ENCODE results near the gene HDAC5. TPM values are rescaled to one million over a fixed set of nuclear protein-coding genes. Genes with fewer than 3 reads are reported as not detected.
A peak's percentile ranks its signal among the peaks of the same experiment; 100 is the strongest.
"Not testable (repeated sequence)": the region's sequence is repeated elsewhere in the genome, so short reads cannot be mapped to it uniquely, and the experiment has no call there.

Gene HDAC5
- 143 and 298 TPM in 2 replicates for total RNA-seq (2014; rRNA removed; shearing (Covaris generic))

DNA sequence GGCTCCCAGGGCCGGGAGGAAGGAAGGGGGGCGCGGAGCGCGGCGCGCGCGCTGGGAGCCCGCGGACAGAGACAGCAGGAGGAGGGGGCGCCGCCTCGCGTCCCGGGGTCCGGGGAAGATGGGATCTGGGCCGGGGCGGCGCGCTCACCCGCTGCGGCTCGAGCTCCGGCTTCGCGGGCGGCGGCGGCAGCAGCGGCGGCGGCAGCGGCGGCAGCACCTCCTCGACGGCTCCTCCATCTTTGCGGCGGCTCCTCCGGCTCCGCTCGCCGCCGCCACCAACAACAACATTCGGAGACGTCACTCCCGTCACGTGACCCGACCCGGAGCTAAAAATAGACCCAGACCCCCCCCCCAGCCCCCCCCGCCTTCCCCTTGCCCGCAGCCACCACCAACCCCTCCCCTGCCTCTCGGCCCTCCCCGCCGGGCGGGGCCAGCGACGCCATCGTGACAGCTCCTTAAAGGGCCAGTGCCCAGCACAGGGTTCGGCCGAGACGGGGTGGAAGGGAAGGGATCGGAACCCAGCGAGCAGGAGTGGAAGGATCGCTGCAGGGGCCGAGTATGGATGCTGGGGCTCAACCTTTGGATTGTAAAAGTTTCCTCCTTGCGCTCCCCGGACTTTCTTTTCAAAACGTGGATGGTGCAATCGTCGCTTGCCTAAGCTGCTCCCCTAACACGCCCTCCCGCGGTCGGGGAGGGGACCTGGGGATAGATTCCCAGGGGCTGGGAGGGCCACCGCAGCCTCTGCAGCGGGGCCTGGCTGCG, at the start of gene HDAC5:
HDAC5 (minus strand) TSS at position 286 of the 762 bp plus-strand sequence. CDS start 6,126 bp downstream, outside the sequence.
- DNase-seq (ENCODE audit: low read depth in 1 of 2, low spot score in 2 of 2): peak; percentile 98
- H3K36me3 ChIP-seq: peaks cover 6% of the 10 kb centered on the region
- no peaks in the 10 kb centered on the region for H3K9me3 ChIP-seq (replicated peaks)
- H3K27me3 ChIP-seq (replicated peaks): no peaks in the 10 kb centered on the region
- peaks cover 31% of the 10 kb centered on the region for H3K4me1 ChIP-seq (replicated peaks)
- peak within 1 kb of the TSS; percentile 99 for H3K4me3 ChIP-seq
- H3K27ac ChIP-seq: peak within 1 kb of the TSS; percentile 68

DNA sequence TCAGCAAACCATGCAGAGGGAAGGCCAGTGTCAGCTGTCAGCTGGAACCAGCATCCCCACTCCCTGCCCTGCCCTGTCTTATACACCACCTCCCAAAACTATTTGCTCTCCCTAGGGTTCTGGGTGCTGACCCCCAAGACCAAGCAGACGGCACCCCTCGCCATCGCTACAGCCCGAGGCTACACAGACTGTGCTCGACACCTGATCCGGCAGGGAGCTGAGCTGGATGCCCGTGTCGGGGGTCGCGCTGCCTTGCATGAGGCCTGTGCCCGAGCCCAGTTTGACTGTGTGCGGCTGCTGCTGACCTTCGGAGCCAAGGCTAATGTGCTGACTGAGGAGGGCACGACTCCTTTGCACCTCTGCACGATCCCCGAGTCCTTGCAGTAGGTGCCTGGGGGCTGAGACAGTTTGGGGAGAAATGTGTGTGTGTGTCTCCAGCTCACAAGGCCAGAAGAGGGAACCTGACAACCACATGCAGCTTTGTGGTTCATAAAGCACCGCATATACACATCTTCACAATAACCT, 48.6 kb upstream of the HDAC5 start:
- no peak overlapping the region for H3K27ac ChIP-seq
- no peak for DNase-seq (ENCODE audit: low read depth in 1 of 2, low spot score in 2 of 2)
- no peaks in the 10 kb centered on the region; the same call in 1 of the 2 replicates for H3K9me3 ChIP-seq (replicated peaks)
- H3K4me3 ChIP-seq: no peak overlapping the region
- peaks cover 25% of the 10 kb centered on the region for H3K36me3 ChIP-seq
- H3K27me3 ChIP-seq (replicated peaks): no peaks in the 10 kb centered on the region
- H3K4me1 ChIP-seq (replicated peaks): peaks cover 17% of the 10 kb centered on the region

DNA sequence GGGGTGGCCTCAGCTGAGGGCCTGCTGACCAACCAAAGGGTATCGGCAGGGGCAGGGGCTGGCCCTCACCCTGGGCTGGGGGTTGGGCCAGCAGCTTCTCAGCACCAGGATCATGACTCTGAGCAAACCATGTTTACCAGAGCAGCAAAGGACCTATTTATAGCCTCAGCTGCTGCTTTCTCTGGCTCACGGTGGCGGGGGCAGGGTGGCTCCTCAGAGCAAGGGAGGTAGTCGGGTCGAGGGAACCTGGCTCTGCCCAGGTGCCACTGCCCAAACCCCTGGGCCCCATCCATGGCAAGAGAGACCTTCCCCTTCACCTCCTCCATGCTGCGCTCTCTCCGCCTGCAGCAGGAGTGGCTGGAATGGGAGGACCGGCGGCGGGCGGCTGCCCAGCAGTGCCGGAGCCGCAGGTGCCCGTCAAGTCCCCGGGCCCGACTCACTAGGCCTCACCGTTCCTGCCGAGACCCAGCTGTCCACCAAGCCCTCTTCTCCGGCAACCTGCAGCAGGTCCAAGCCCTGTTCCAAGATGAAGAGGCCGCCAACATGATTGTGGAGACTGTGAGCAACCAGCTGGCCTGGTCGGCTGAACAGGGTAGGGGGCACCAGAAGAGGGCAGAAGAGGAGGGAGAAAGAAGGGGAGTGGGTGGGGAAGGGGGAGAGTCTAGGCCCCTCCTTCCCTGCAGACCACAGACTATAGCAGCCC, 47.2 kb upstream of the HDAC5 start, which contains the start of gene ASB16:
ASB16 (plus strand) TSS at position 206 of the 703 bp plus-strand sequence; CDS start at position 292, 86 bp downstream.
- Histone ChIP-seq H3K36me3 (peaks cover 12% of the 10 kb centered on the region), H3K27me3 (replicated peaks) (no peaks in the 10 kb centered on the region), H3K9me3 (replicated peaks) (no peaks in the 10 kb centered on the region; the same call in 1 of the 2 replicates), H3K4me1 (replicated peaks) (peaks cover 17% of the 10 kb centered on the region), H3K4me3 (no peak within 1 kb of the TSS), H3K27ac (no peak within 1 kb of the TSS)
- no peak for DNase-seq (ENCODE audit: low read depth in 1 of 2, low spot score in 2 of 2)

DNA sequence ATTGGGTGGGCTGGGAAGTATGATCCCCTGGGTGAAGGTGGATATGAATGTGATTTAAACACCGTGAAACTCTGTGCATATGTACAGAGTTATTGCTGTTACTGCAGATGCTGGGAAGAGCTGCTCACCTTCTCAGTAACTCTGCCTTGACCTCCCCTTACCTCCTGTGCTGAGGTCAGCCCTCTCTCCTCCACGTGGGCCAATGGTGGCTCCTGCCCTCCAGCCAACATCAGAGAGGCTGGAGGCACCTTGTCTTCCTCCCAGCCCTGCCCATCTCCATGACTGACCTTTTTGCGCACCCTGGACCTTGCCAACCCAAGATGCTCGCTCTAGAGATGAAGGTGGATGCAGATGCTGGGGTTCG, 46.7 kb upstream of the HDAC5 start:
- Histone ChIP-seq H3K36me3 (peaks cover 8% of the 10 kb centered on the region; the same call in 1 of the 2 replicates), H3K9me3 (replicated peaks) (no peaks in the 10 kb centered on the region; the same call in 1 of the 2 replicates), H3K4me1 (replicated peaks) (peaks cover 17% of the 10 kb centered on the region), H3K4me3 (no peak overlapping the region), H3K27ac (no peak overlapping the region), H3K27me3 (replicated peaks) (no peaks in the 10 kb centered on the region)
- no peak for DNase-seq (ENCODE audit: low read depth in 1 of 2, low spot score in 2 of 2)

DNA sequence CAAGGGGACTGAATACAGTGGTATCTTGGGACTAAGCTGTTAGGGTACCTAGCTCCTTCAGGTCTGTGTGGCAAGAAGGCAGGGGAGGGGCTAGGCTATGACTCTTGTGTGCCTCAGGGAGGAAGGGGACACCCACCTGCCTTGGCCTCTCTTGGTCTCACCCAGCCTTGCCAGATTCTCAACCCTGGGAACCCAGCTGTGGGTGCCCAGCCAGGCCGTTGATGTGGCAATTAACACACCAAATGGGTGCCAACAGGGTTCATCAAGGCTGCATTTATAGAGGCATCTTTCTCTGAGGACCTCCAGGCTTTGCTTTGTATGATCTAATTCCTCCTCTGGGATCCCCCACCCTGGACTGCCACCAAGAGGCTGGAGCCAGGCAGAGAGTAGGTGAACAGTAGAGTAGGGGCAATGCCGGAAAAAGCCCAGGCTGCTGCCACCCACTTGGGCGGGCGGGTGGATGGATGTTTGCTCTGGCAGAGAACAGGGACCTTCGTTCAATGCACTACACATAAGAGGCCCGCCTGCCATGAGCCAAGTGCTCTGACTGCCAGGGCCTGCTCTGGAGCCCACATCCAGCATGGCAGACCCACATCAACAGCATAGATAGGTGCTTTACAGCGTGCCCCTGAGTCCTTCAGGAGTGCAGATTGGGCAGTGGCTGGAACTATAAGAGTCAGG, 43.9 kb upstream of the HDAC5 start:
- no peak for DNase-seq (ENCODE audit: low read depth in 1 of 2, low spot score in 2 of 2)
- Histone ChIP-seq H3K9me3 (replicated peaks) (no peaks in the 10 kb centered on the region; the same call in 1 of the 2 replicates), H3K36me3 (peaks cover 6% of the 10 kb centered on the region; the same call in 1 of the 2 replicates), H3K4me1 (replicated peaks) (peaks cover 17% of the 10 kb centered on the region), H3K27me3 (replicated peaks) (no peaks in the 10 kb centered on the region), H3K4me3 (no peak overlapping the region), H3K27ac (no peak overlapping the region)

DNA sequence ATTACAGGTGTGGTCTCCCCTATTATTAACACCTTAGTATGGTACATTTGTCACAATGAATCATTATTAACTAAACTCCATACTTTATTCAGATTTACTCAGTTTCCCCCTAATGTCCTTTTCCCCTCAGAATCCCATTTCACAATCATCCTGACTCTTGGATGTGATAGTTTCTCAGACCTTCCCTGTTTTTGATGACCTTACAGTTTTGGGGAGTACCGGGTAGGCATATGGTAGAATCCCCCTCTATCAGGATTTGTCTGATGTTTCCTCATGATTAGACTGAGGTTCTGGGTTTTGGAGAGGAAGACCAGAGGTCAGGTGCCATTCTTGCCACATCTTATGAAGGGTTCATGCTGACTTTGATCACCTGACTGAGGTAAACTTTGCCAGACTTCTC, 41.0 kb upstream of the HDAC5 start:
- no peak overlapping the region for H3K27ac ChIP-seq
- H3K4me1 ChIP-seq (replicated peaks): peaks cover 8% of the 10 kb centered on the region
- H3K4me3 ChIP-seq: no peak overlapping the region
- H3K9me3 ChIP-seq (replicated peaks): no peaks in the 10 kb centered on the region
- DNase-seq (ENCODE audit: low read depth in 1 of 2, low spot score in 2 of 2): no peak
- no peaks in the 10 kb centered on the region for H3K27me3 ChIP-seq (replicated peaks)
- H3K36me3 ChIP-seq: peaks cover 32% of the 10 kb centered on the region

DNA sequence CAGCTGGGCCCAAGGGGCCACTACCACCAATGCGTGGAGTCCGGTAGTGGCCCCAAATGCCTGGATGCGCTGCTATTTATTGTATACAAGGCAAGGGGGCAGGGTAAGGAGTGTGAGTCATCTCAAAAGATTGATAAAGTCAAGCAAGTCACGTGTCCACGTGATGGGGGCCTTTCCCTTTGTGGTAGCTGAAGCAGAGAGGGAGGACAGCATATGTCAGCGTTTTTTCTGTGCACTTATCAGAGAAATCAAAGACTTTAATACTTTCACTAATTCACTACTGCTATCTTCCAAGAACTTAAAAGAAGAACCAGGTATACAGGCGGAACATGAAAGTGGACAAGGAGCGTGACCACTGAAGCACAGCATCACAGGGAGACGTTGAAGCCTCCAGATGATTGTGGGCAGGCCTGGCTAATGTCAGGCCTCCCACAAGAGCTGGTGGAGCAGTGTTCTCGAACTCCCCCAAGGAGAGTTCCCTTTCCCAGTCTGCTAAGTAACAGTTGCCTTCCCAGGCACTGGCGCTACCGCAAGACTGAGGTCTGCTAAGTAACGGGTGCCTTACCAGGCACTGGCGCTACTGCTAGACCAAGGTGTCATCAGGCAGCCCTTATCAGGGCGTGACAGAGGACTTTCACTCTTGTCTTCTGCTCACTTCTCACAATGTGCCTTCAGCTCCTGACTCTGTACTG, 36.2 kb upstream of the HDAC5 start:
- peaks cover 7% of the 10 kb centered on the region for H3K4me1 ChIP-seq (replicated peaks)
- no peaks in the 10 kb centered on the region for H3K27me3 ChIP-seq (replicated peaks)
- no peaks in the 10 kb centered on the region for H3K9me3 ChIP-seq (replicated peaks)
- no peak overlapping the region for H3K4me3 ChIP-seq
- DNase-seq (ENCODE audit: low read depth in 1 of 2, low spot score in 2 of 2): peak in 1 of 2 experiments; percentile 31
- H3K36me3 ChIP-seq: peaks cover 76% of the 10 kb centered on the region
- H3K27ac ChIP-seq: no peak overlapping the region

DNA sequence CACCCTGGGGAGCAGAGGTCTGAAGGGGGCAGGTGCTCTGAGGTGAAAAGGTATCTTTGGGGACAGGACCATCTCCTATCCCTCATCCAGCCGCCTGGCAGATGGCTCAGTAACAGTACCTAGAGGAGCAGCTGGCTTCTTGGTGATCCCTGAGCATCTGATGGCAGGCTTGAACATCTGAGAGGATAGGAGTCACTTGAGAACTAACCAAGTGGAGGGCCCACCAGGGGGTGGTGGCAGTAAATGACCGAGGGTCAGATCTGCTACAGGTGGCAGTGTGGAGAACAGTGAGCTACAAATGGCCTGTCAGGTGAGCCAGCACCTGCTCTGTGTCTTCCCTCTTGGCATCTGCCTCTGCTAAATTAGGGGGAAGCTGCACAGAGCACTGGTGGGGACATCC, 32.0 kb upstream of the HDAC5 start:
- Histone ChIP-seq H3K27ac (no peak overlapping the region), H3K4me1 (replicated peaks) (peaks cover 7% of the 10 kb centered on the region), H3K4me3 (no peak overlapping the region), H3K9me3 (replicated peaks) (no peaks in the 10 kb centered on the region), H3K36me3 (peaks cover 93% of the 10 kb centered on the region), H3K27me3 (replicated peaks) (no peaks in the 10 kb centered on the region)
- DNase-seq (ENCODE audit: low read depth in 1 of 2, low spot score in 2 of 2): no peak

DNA sequence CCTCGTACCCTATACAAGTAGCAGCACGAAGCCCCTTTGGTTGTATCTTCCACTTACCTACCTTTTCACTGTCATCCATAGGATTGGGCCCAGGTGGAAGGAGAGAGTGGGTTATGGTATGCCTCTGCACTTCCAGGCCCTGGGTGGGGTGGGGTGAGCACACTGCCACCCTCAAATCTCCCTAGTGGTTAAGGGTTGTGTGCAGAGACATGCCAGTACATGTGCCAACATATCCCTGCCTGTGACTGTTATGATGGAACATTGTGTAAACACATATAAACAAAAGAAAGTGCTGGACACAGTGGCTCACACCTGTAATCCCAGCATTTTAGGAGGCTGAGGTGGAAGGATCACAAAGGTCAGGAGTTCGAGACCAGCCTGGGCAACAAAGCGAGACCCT, 29.4 kb upstream of the HDAC5 start:
- Histone ChIP-seq H3K4me1 (replicated peaks) (no peaks in the 10 kb centered on the region), H3K9me3 (replicated peaks) (no peaks in the 10 kb centered on the region), H3K4me3 (no peak overlapping the region), H3K27ac (no peak overlapping the region), H3K36me3 (peaks cover 93% of the 10 kb centered on the region), H3K27me3 (replicated peaks) (no peaks in the 10 kb centered on the region)
- no peak for DNase-seq (ENCODE audit: low read depth in 1 of 2, low spot score in 2 of 2)

DNA sequence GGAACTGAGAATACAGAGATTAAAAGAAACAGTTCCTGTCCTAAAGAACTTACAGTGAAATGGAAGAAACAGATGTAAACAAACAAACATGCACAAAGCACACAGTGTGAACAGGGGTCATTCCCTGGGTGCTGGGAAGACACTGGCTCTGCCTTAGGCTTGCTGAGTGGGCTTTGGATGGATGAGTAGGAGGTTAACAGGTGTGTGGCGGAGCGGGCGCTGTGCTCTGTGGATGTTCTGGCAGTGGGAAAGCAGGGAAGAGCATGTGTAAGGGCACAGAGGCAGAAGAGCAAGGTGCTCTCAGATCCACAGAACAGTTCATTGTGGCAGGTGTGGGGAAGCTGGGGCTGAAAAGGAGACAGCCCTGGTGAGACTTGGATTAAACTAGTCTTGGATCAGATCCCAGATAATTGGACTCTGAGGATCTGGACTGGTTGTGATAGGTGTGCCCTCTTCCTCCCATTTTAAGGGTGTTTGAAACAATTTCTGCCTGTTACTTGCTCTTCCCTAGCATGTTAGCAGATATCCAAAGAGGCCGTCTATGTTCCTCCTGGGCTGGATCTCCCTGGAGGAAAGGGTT, 26.4 kb upstream of the HDAC5 start:
- H3K36me3 ChIP-seq: peaks cover 95% of the 10 kb centered on the region
- H3K27me3 ChIP-seq (replicated peaks): no peaks in the 10 kb centered on the region
- H3K27ac ChIP-seq: no peak overlapping the region
- no peak overlapping the region for H3K4me3 ChIP-seq
- H3K9me3 ChIP-seq (replicated peaks): no peaks in the 10 kb centered on the region
- peaks cover 11% of the 10 kb centered on the region for H3K4me1 ChIP-seq (replicated peaks)
- DNase-seq (ENCODE audit: low read depth in 1 of 2, low spot score in 2 of 2): no peak

DNA sequence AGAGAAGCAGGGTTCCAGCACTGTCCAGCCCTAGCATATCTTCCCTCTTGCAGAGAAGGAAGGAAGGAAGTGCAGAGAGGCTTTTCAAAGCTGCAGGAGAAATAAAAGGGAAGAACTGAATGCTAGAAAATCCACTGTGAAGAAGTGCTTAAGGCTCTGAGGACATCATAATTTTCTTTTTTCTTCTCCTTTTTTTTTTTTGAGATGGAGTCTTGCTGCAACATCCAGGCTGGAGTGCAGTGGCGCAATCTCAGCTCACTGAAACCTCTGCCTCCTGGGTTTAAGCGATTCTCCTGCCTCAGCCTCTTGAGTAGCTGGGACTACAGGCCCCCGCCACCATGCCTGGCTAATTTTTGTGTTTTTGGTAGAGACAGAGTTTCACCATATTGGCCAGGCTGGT, 25.6 kb upstream of the HDAC5 start:
- peaks cover 19% of the 10 kb centered on the region for H3K4me1 ChIP-seq (replicated peaks)
- not testable (repeated sequence) for H3K9me3 ChIP-seq (replicated peaks); H3K27me3 ChIP-seq (replicated peaks); H3K27ac ChIP-seq; H3K4me3 ChIP-seq; DNase-seq (ENCODE audit: low read depth in 1 of 2, low spot score in 2 of 2)
- peaks cover 91% of the 10 kb centered on the region for H3K36me3 ChIP-seq

DNA sequence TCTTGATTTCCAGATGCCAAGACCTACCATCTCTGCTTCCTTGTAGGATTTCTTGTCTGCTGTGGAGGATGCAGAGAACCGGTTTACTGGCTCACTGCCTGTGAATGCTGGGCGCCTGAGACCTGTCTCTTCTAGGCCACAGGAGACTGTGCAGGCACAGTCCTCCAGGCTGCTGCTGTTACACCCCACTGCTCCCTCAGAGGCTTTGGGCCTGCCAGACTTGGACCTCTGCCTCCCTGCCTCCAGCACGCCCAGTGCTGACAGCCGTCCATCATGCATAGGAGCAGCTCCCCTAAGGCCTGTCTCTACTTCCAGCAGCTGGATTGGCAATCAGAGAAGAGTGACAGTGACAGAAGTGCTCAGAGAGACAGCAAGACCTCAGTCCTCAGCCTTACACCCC, 24.4 kb upstream of the HDAC5 start:
- H3K36me3 ChIP-seq: peaks cover 79% of the 10 kb centered on the region
- no peak for DNase-seq (ENCODE audit: low read depth in 1 of 2, low spot score in 2 of 2)
- no peaks in the 10 kb centered on the region for H3K9me3 ChIP-seq (replicated peaks)
- H3K4me3 ChIP-seq: no peak overlapping the region
- no peaks in the 10 kb centered on the region for H3K27me3 ChIP-seq (replicated peaks)
- no peak overlapping the region for H3K27ac ChIP-seq
- H3K4me1 ChIP-seq (replicated peaks): peaks cover 24% of the 10 kb centered on the region
